Measurements from ENCODE around the gene TNFAIP3.
A peak's percentile ranks its signal among the peaks of the same experiment; 100 is the strongest.

TNFAIP3 gene

GRCh38 chr6:137919837-137920730 lies 53.0 kb downstream of the TNFAIP3 start:
- no peak overlapping the region for H3K9ac ChIP-seq (ENCODE audit: low read depth in 1 of 2, low read length in 2 of 2)
- no peak overlapping the region for H3K27ac ChIP-seq (ENCODE audit: low read depth in 2 of 2, low read length in 2 of 2)
- H3K4me1 ChIP-seq (ENCODE audit: control insufficient read depth in 2 of 2, insufficient read depth in 2 of 2, low read length in 2 of 2): no peaks in the 10 kb centered on the region
- H3K9me3 ChIP-seq (ENCODE audit: control insufficient read depth in 2 of 2, low read length in 2 of 2): no peaks in the 10 kb centered on the region
- H3K27me3 ChIP-seq (ENCODE audit: control insufficient read depth in 2 of 2, insufficient read depth in 2 of 2, low read length in 2 of 2): no peaks in the 10 kb centered on the region
- no peak overlapping the region for H3K4me3 ChIP-seq (ENCODE audit: low read length in 2 of 2)
- no peaks in the 10 kb centered on the region for H3K36me3 ChIP-seq (ENCODE audit: control insufficient read depth in 2 of 2, insufficient read depth in 2 of 2, low read length in 2 of 2)

GRCh38 chr6:137921823-137922222 lies 54.8 kb downstream of the TNFAIP3 start:
- Histone ChIP-seq H3K27ac (ENCODE audit: low read depth in 2 of 2, low read length in 2 of 2) (no peak overlapping the region), H3K9me3 (ENCODE audit: control insufficient read depth in 2 of 2, low read length in 2 of 2) (no peaks in the 10 kb centered on the region), H3K9ac (ENCODE audit: low read depth in 1 of 2, low read length in 2 of 2) (no peak overlapping the region), H3K27me3 (ENCODE audit: control insufficient read depth in 2 of 2, insufficient read depth in 2 of 2, low read length in 2 of 2) (no peaks in the 10 kb centered on the region), H3K4me3 (ENCODE audit: low read length in 2 of 2) (no peak overlapping the region), H3K36me3 (ENCODE audit: control insufficient read depth in 2 of 2, insufficient read depth in 2 of 2, low read length in 2 of 2) (no peaks in the 10 kb centered on the region), H3K4me1 (ENCODE audit: control insufficient read depth in 2 of 2, insufficient read depth in 2 of 2, low read length in 2 of 2) (peaks cover 0 to 5% of the 10 kb centered on the region in 2 donors)

GRCh38 chr6:137923866-137924653 lies 57.0 kb downstream of the TNFAIP3 start:
- Histone ChIP-seq H3K27ac (ENCODE audit: low read depth in 2 of 2, low read length in 2 of 2) (no peak overlapping the region), H3K36me3 (ENCODE audit: control insufficient read depth in 2 of 2, insufficient read depth in 2 of 2, low read length in 2 of 2) (no peaks in the 10 kb centered on the region), H3K4me1 (ENCODE audit: control insufficient read depth in 2 of 2, insufficient read depth in 2 of 2, low read length in 2 of 2) (peaks cover 0 to 8% of the 10 kb centered on the region in 2 donors)

GRCh38 chr6:137925141-137925698 lies 58.2 kb downstream of the TNFAIP3 start:
- no peaks in the 10 kb centered on the region for H3K36me3 ChIP-seq (ENCODE audit: control insufficient read depth in 2 of 2, insufficient read depth in 2 of 2, low read length in 2 of 2)
- H3K27me3 ChIP-seq (ENCODE audit: control insufficient read depth in 2 of 2, insufficient read depth in 2 of 2, low read length in 2 of 2): no peaks in the 10 kb centered on the region
- no peak overlapping the region for H3K9ac ChIP-seq (ENCODE audit: low read depth in 1 of 2, low read length in 2 of 2)

More at GRCh38 chr6:137923866-137924653, 57.0 kb downstream of the TNFAIP3 start:
- Histone ChIP-seq H3K27me3 (ENCODE audit: control insufficient read depth in 2 of 2, insufficient read depth in 2 of 2, low read length in 2 of 2) (no peaks in the 10 kb centered on the region), H3K9me3 (ENCODE audit: control insufficient read depth in 2 of 2, low read length in 2 of 2) (no peaks in the 10 kb centered on the region), H3K9ac (ENCODE audit: low read depth in 1 of 2, low read length in 2 of 2) (no peak overlapping the region), H3K4me3 (ENCODE audit: low read length in 2 of 2) (no peak overlapping the region)

GRCh38 chr6:137926207-137926731 lies 59.2 kb downstream of the TNFAIP3 start:
- peaks cover 0 to 8% of the 10 kb centered on the region in 2 donors for H3K4me1 ChIP-seq (ENCODE audit: control insufficient read depth in 2 of 2, insufficient read depth in 2 of 2, low read length in 2 of 2)
- H3K27ac ChIP-seq (ENCODE audit: low read depth in 2 of 2, low read length in 2 of 2): no peak overlapping the region
- H3K36me3 ChIP-seq (ENCODE audit: control insufficient read depth in 2 of 2, insufficient read depth in 2 of 2, low read length in 2 of 2): no peaks in the 10 kb centered on the region
- H3K4me3 ChIP-seq (ENCODE audit: low read length in 2 of 2): no peak overlapping the region
- H3K27me3 ChIP-seq (ENCODE audit: control insufficient read depth in 2 of 2, insufficient read depth in 2 of 2, low read length in 2 of 2): no peaks in the 10 kb centered on the region
- H3K9ac ChIP-seq (ENCODE audit: low read depth in 1 of 2, low read length in 2 of 2): no peak overlapping the region
- no peaks in the 10 kb centered on the region for H3K9me3 ChIP-seq (ENCODE audit: control insufficient read depth in 2 of 2, low read length in 2 of 2)

More at GRCh38 chr6:137925141-137925698, 58.2 kb downstream of the TNFAIP3 start:
- Histone ChIP-seq H3K9me3 (ENCODE audit: control insufficient read depth in 2 of 2, low read length in 2 of 2) (no peaks in the 10 kb centered on the region), H3K4me1 (ENCODE audit: control insufficient read depth in 2 of 2, insufficient read depth in 2 of 2, low read length in 2 of 2) (peaks cover 0 to 8% of the 10 kb centered on the region in 2 donors), H3K4me3 (ENCODE audit: low read length in 2 of 2) (no peak overlapping the region), H3K27ac (ENCODE audit: low read depth in 2 of 2, low read length in 2 of 2) (no peak overlapping the region)

- no peak overlapping the region for H3K4me3 ChIP-seq (ENCODE audit: low read length in 2 of 2)
- peaks cover 0 to 8% of the 10 kb centered on the region in 2 donors for H3K4me1 ChIP-seq (ENCODE audit: control insufficient read depth in 2 of 2, insufficient read depth in 2 of 2, low read length in 2 of 2)
- no peaks in the 10 kb centered on the region for H3K27me3 ChIP-seq (ENCODE audit: control insufficient read depth in 2 of 2, insufficient read depth in 2 of 2, low read length in 2 of 2)
- no peaks in the 10 kb centered on the region for H3K9me3 ChIP-seq (ENCODE audit: control insufficient read depth in 2 of 2, low read length in 2 of 2)
- no peaks in the 10 kb centered on the region for H3K36me3 ChIP-seq (ENCODE audit: control insufficient read depth in 2 of 2, insufficient read depth in 2 of 2, low read length in 2 of 2)
- H3K9ac ChIP-seq (ENCODE audit: low read depth in 1 of 2, low read length in 2 of 2): no peak overlapping the region
- H3K27ac ChIP-seq (ENCODE audit: low read depth in 2 of 2, low read length in 2 of 2): no peak overlapping the region
These were observed 59.9 kb downstream of the TNFAIP3 start for GRCh38 chr6:137926985-137927384.

GRCh38 chr6:137927777-137928218 lies 60.7 kb downstream of the TNFAIP3 start:
- H3K36me3 ChIP-seq (ENCODE audit: control insufficient read depth in 2 of 2, insufficient read depth in 2 of 2, low read length in 2 of 2): no peaks in the 10 kb centered on the region
- no peaks in the 10 kb centered on the region for H3K9me3 ChIP-seq (ENCODE audit: control insufficient read depth in 2 of 2, low read length in 2 of 2)
- H3K4me3 ChIP-seq (ENCODE audit: low read length in 2 of 2): no peak overlapping the region
- peaks cover 0 to 8% of the 10 kb centered on the region in 2 donors for H3K4me1 ChIP-seq (ENCODE audit: control insufficient read depth in 2 of 2, insufficient read depth in 2 of 2, low read length in 2 of 2)
- no peaks in the 10 kb centered on the region for H3K27me3 ChIP-seq (ENCODE audit: control insufficient read depth in 2 of 2, insufficient read depth in 2 of 2, low read length in 2 of 2)
- H3K9ac ChIP-seq (ENCODE audit: low read depth in 1 of 2, low read length in 2 of 2): no peak overlapping the region
- peak overlapping the region in 1 of 2 donors; percentile 17 for H3K27ac ChIP-seq (ENCODE audit: low read depth in 2 of 2, low read length in 2 of 2)

GRCh38 chr6:137928286-137928685 lies 61.2 kb downstream of the TNFAIP3 start:
- Histone ChIP-seq H3K36me3 (ENCODE audit: control insufficient read depth in 2 of 2, insufficient read depth in 2 of 2, low read length in 2 of 2) (no peaks in the 10 kb centered on the region), H3K9ac (ENCODE audit: low read depth in 1 of 2, low read length in 2 of 2) (no peak overlapping the region), H3K4me1 (ENCODE audit: control insufficient read depth in 2 of 2, insufficient read depth in 2 of 2, low read length in 2 of 2) (peaks cover 0 to 8% of the 10 kb centered on the region in 2 donors), H3K27me3 (ENCODE audit: control insufficient read depth in 2 of 2, insufficient read depth in 2 of 2, low read length in 2 of 2) (no peaks in the 10 kb centered on the region), H3K4me3 (ENCODE audit: low read length in 2 of 2) (no peak overlapping the region), H3K9me3 (ENCODE audit: control insufficient read depth in 2 of 2, low read length in 2 of 2) (no peaks in the 10 kb centered on the region), H3K27ac (ENCODE audit: low read depth in 2 of 2, low read length in 2 of 2) (peak overlapping the region in 1 of 2 donors; percentile 17)

- peaks cover 0 to 3% of the 10 kb centered on the region in 2 donors for H3K4me1 ChIP-seq (ENCODE audit: control insufficient read depth in 2 of 2, insufficient read depth in 2 of 2, low read length in 2 of 2)
These were observed 64.9 kb downstream of the TNFAIP3 start for GRCh38 chr6:137931849-137932465.

More at GRCh38 chr6:137931849-137932465, 64.9 kb downstream of the TNFAIP3 start:
- Histone ChIP-seq H3K4me3 (ENCODE audit: low read length in 2 of 2) (no peak overlapping the region), H3K27ac (ENCODE audit: low read depth in 2 of 2, low read length in 2 of 2) (no peak overlapping the region), H3K9ac (ENCODE audit: low read depth in 1 of 2, low read length in 2 of 2) (no peak overlapping the region), H3K36me3 (ENCODE audit: control insufficient read depth in 2 of 2, insufficient read depth in 2 of 2, low read length in 2 of 2) (no peaks in the 10 kb centered on the region), H3K27me3 (ENCODE audit: control insufficient read depth in 2 of 2, insufficient read depth in 2 of 2, low read length in 2 of 2) (no peaks in the 10 kb centered on the region), H3K9me3 (ENCODE audit: control insufficient read depth in 2 of 2, low read length in 2 of 2) (no peaks in the 10 kb centered on the region)
